Liver (tissue), 9 donors: ENCODE measurements around the gene CHL1. TPM values are rescaled to one million over a fixed set of nuclear protein-coding genes. Genes with fewer than 3 reads are reported as not detected.

Experiments used
- DNase-seq: peaks from one replicate; pipeline ENCODE4 v3.0.0-alpha.2; 2017; ENCODE audit warnings: low spot score
- H3K27ac ChIP-seq, 2 donors: one replicate each; pipeline ENCODE4 v1.7.0; 2013; ENCODE audit warnings: inconsistent platforms in 2 of 2, low read length in 2 of 2, control low read depth in 1 of 2, low read depth in 1 of 2, mild to moderate bottlenecking in 1 of 2
- H3K27me3 ChIP-seq, 4 donors: one replicate each; pipeline versions ENCODE4 v1.6.1 to v1.7.0; 2013; ENCODE audit warnings: low read length in 3 of 4, inconsistent platforms in 1 of 4, mild to moderate bottlenecking in 1 of 4, moderate library complexity in 1 of 4; ENCODE audit not compliant: control insufficient read depth in 4 of 4, insufficient read depth in 4 of 4
- H3K36me3 ChIP-seq, 4 donors: one replicate each; pipeline versions ENCODE4 v1.6.1 to v1.7.0; 2013; ENCODE audit warnings: low read length in 3 of 4, mild to moderate bottlenecking in 3 of 4, low read depth in 1 of 4, moderate library complexity in 1 of 4; ENCODE audit not compliant: control insufficient read depth in 4 of 4, insufficient read depth in 3 of 4
- H3K4me1 ChIP-seq, 4 donors: one replicate each; pipeline versions ENCODE4 v1.6.1 to v1.7.0; 2013; ENCODE audit warnings: low read length in 3 of 4, mild to moderate bottlenecking in 3 of 4, moderate library complexity in 1 of 4; ENCODE audit not compliant: control insufficient read depth in 4 of 4, insufficient read depth in 4 of 4
- H3K4me3 ChIP-seq, 3 donors: one replicate each; pipeline versions ENCODE4 v1.6.1 to v1.7.0; 2013; ENCODE audit warnings: low read length in 3 of 3, control low read depth in 1 of 3, low read depth in 1 of 3, mild to moderate bottlenecking in 1 of 3
- H3K9ac ChIP-seq, 2 donors: one replicate each; pipeline ENCODE4 v1.7.0; 2013; ENCODE audit warnings: low read length in 2 of 2, mild to moderate bottlenecking in 2 of 2, moderate library complexity in 2 of 2, control low read depth in 1 of 2, low read depth in 1 of 2
- H3K9me3 ChIP-seq, 4 donors: one replicate each; pipeline versions ENCODE4 v1.6.1 to v1.7.0; 2013; ENCODE audit warnings: low read length in 3 of 4; ENCODE audit not compliant: control insufficient read depth in 4 of 4
- ATF3 ChIP-seq: IDR thresholded peaks from 2 replicates; pipeline ENCODE4 v1.6.1; 2016; ENCODE audit warnings: antibody characterized with exemption
- EGR1 ChIP-seq, 2 donors: IDR thresholded peaks; 2 replicates each; pipeline ENCODE4 v1.6.1; 2016 to 2018; ENCODE audit warnings: antibody characterized with exemption in 2 of 2, low read depth in 2 of 2
- FOXA1 ChIP-seq: IDR thresholded peaks from 2 replicates; pipeline ENCODE4 v1.6.1; 2016; ENCODE audit warnings: antibody characterized with exemption
- FOXA2 ChIP-seq: IDR thresholded peaks from 2 replicates; pipeline ENCODE4 v1.6.1; 2016; ENCODE audit warnings: antibody characterized with exemption
- HNF4A ChIP-seq, 2 donors: conservative IDR thresholded peaks; 2 replicates each; pipeline ENCODE4 v1.6.1; 2016; ENCODE audit warnings: antibody characterized with exemption in 2 of 2, mild to moderate bottlenecking in 2 of 2
- HNF4G ChIP-seq: IDR thresholded peaks from 2 replicates; pipeline ENCODE4 v1.6.1; 2016; ENCODE audit warnings: antibody characterized with exemption
- JUND ChIP-seq, 2 donors: IDR thresholded peaks; 2 replicates each; pipeline ENCODE4 v1.6.1; 2016; ENCODE audit warnings: antibody characterized with exemption in 2 of 2
- MAX ChIP-seq: IDR thresholded peaks from 2 replicates; pipeline ENCODE4 v1.6.1; 2016; ENCODE audit warnings: antibody characterized with exemption
- RAD21 ChIP-seq, 2 donors: IDR thresholded peaks; 2 replicates each; pipeline ENCODE4 v1.6.1; 2016; ENCODE audit warnings: antibody characterized with exemption in 2 of 2, mild to moderate bottlenecking in 2 of 2
- SP1 ChIP-seq: IDR thresholded peaks from 2 replicates; pipeline ENCODE4 v1.6.1; 2018; ENCODE audit warnings: antibody characterized with exemption, mild to moderate bottlenecking
- WGBS: extraction: QIAGEN DNeasy Blood & Tissue Kit; methylation state at CpG from one replicate; pipeline ENCODE4 v1.1.7; 2013; 5-methylcytosine and 5-hydroxymethylcytosine counted together
- polyA plus RNA-seq, 2 donors: library from polyadenylated mRNA; stranded (reverse) in 1 of 2; unstranded in 1 of 2; fragments of 200-250 nt in 1 of 2; fragments of >200 nt in 1 of 2; fragmentation: Nextera tagmentation in 1 of 2; extraction: Ambion mirVana in 1 of 2; gene quantifications; one replicate each; pipeline versions ENCODE4 v1.2.1 to v1.2.3, GENCODE V29; 2013 to 2015
- total RNA-seq, 2 donors: library from RNA; depleted of rRNA; stranded (reverse); fragments of >200 nt; gene quantifications; one replicate each; pipeline ENCODE4 v1.2.3, GENCODE V29; 2014
- TF ChIP-seq, protein P1 (sequence below): IDR thresholded peaks from 2 replicates; pipeline ENCODE4 v1.6.1; 2016; ENCODE audit warnings: antibody characterized with exemption
- TF ChIP-seq, protein P2 (sequence below): IDR thresholded peaks from 2 replicates; pipeline ENCODE4 v1.6.1; 2016; ENCODE audit warnings: antibody characterized with exemption, mild to moderate bottlenecking
- donor health status: healthy.
- donor health status: healthy.
- donor health status: healthy.
- donor health status: healthy.
- donor health status: healthy.

CHL1 gene
- total and polyA plus RNA-seq, 4 donors, result 0.03 to 8.1 (median 0.66) TPM

DNA sequence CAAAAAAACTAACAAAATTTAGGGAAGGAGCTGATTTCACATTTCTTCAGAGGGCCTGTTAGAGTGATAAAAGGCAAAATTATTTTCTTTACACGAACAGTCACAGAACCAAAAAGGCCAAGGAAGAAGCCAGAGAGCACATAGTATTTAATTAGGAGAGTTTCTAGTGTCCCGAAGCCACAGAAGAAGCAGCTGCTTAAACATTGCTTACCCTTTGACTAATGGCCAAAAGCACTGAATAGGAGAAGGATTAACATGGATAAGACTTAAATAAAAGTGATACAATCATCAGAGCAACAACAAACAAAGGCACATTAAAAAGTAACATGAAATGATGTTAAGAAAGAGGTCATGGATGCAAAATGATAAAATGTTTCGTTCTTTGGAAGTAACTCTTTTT is 98.6 kb downstream of the CHL1 start:
- Histone ChIP-seq H3K27ac (no peak overlapping the region), H3K9me3 (no peaks in the 10 kb centered on the region), H3K9ac (no peak overlapping the region), H3K4me3 (no peak overlapping the region), H3K4me1 (no peaks in the 10 kb centered on the region), H3K36me3 (no peaks in the 10 kb centered on the region), H3K27me3 (peaks cover 0 to 3% (median 1%) of the 10 kb centered on the region in 4 donors)
- TF ChIP-seq JUND (IDR thresholded peaks at IDR 0.05) (no peak), MAX (no peak)
- TF ChIP-seq, protein P1, sequence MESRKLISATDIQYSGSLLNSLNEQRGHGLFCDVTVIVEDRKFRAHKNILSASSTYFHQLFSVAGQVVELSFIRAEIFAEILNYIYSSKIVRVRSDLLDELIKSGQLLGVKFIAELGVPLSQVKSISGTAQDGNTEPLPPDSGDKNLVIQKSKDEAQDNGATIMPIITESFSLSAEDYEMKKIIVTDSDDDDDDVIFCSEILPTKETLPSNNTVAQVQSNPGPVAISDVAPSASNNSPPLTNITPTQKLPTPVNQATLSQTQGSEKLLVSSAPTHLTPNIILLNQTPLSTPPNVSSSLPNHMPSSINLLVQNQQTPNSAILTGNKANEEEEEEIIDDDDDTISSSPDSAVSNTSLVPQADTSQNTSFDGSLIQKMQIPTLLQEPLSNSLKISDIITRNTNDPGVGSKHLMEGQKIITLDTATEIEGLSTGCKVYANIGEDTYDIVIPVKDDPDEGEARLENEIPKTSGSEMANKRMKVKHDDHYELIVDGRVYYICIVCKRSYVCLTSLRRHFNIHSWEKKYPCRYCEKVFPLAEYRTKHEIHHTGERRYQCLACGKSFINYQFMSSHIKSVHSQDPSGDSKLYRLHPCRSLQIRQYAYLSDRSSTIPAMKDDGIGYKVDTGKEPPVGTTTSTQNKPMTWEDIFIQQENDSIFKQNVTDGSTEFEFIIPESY, result no peak
- WGBS, result 50% methylated on average over 3 of the region's 3 CpGs
- DNase-seq, result no peak

DNA sequence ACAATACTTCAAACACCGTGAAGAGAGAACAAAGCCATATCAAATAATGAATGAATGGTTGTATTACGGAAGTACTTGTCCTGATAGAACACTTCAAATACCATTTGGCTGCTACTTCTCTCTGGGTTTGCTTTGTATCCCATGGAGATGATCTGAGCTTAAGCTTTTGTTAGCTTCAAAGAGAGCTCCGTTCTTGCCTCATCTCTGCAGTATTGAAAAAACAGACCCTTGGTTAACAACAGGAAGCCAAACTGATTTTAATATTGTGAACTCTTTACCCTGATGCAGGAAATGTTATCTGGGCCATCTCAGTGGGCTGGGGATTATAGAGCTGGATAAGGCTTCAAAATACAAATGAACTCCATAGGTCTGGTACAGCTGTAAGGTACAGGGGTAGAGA is 101.0 kb downstream of the CHL1 start:
- no peaks in the 10 kb centered on the region for H3K36me3 ChIP-seq
- no peak for TF ChIP-seq ATF3
- TF ChIP-seq RAD21 (IDR thresholded peaks at IDR 0.05), result no peak
- TF ChIP-seq FOXA1, result no peak
- TF ChIP-seq SP1, result no peak
- no peak for TF ChIP-seq FOXA2
- no peak for TF ChIP-seq HNF4A (conservative IDR thresholded peaks at IDR 0.05)
- TF ChIP-seq EGR1 (IDR thresholded peaks at IDR 0.05; ENCODE audit: low read depth in 2 of 2), result no peak
- TF ChIP-seq, protein P2, sequence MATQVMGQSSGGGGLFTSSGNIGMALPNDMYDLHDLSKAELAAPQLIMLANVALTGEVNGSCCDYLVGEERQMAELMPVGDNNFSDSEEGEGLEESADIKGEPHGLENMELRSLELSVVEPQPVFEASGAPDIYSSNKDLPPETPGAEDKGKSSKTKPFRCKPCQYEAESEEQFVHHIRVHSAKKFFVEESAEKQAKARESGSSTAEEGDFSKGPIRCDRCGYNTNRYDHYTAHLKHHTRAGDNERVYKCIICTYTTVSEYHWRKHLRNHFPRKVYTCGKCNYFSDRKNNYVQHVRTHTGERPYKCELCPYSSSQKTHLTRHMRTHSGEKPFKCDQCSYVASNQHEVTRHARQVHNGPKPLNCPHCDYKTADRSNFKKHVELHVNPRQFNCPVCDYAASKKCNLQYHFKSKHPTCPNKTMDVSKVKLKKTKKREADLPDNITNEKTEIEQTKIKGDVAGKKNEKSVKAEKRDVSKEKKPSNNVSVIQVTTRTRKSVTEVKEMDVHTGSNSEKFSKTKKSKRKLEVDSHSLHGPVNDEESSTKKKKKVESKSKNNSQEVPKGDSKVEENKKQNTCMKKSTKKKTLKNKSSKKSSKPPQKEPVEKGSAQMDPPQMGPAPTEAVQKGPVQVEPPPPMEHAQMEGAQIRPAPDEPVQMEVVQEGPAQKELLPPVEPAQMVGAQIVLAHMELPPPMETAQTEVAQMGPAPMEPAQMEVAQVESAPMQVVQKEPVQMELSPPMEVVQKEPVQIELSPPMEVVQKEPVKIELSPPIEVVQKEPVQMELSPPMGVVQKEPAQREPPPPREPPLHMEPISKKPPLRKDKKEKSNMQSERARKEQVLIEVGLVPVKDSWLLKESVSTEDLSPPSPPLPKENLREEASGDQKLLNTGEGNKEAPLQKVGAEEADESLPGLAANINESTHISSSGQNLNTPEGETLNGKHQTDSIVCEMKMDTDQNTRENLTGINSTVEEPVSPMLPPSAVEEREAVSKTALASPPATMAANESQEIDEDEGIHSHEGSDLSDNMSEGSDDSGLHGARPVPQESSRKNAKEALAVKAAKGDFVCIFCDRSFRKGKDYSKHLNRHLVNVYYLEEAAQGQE, result no peak
- no peak for TF ChIP-seq MAX
- no peak for TF ChIP-seq HNF4G
- H3K9ac ChIP-seq, result no peak overlapping the region
- no peak overlapping the region for H3K4me3 ChIP-seq
- WGBS, result 60% methylated on average over 3 of the region's 3 CpGs
- H3K4me1 ChIP-seq, result no peaks in the 10 kb centered on the region
- H3K9me3 ChIP-seq, result no peaks in the 10 kb centered on the region
- H3K27ac ChIP-seq, result no peak overlapping the region
- no peak for DNase-seq
- peaks cover 0 to 3% (median 1%) of the 10 kb centered on the region in 4 donors for H3K27me3 ChIP-seq
